Erythroblast (primary cell): ENCODE results near the gene SPAG17.

Experiments
- GATA1 ChIP-seq: IDR thresholded peaks from 2 replicates; pipeline ENCODE4 v1.6.1; 2011; ENCODE audit warnings: low read depth, mild to moderate bottlenecking, control low read depth, low read length, moderate library complexity
- POLR2A ChIP-seq: IDR thresholded peaks from 2 replicates; pipeline ENCODE4 v1.6.1; 2011; ENCODE audit warnings: mild to moderate bottlenecking, low read length

DNA sequence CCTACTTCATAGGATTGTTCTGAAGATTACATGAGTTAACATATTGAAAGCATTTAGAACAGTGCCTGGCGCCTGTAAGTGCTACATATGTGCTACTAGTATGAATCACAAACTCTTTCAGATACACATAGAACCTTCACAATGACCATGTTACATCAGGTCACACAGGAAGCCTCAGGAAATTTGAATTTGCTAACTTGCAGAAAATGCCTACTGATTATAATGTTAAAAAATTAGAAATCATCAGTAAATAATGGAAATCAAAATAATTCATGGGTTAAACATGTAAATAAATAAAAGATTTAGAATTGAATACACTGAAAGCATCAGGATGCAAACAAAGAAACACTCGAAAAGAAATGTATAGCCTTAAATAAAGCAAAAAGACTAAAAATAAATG, 94.9 kb downstream of the SPAG17 start:
- TF ChIP-seq POLR2A: no peak
- no peak for TF ChIP-seq GATA1
